ENCODE data around the gene SPRY4.
"Not testable (repeated sequence)": the region's sequence is repeated elsewhere in the genome, so short reads cannot be mapped to it uniquely, and the experiment has no call there.

SPRY4 gene

DNA sequence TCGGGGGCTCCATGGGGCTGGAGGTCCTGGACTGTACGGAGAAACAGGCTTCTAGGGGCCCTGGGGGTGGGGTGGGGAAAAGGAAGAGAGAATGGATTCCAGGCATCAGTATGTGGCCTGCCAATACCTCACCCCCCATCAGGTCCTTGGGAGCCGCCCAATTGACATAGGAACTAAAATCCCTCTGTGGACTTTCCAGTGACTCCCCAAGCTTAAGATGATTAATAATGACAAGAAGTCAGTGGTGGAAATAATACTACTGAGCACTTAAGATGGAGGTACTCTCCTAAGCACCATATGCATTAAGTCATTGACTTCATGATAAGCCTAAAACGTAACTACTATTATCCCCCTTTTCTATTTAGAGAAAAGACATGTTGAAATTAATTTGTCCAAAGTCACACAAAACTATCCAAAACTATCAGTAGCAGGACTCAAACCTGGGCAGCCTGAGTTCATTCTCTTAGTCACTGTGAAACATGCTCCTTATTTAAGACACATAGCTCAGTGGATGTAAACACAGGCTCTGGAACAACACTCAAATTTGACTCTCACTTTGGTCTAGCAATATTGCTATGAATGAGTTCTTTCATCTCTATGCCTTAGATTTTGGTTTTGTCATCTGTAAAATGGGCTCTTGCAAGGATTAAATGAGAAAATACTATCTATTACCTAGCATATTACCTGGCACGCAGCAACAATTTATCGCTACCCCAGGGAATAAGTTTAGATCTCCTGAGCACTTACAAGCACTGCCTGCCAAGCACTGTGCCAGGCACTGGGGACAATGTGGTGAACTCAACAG, 9.5 kb downstream of the SPRY4 start:
- FAIRE-seq, result no peak
- no peak for DNase-seq (ENCODE audit: low spot score)

DNA sequence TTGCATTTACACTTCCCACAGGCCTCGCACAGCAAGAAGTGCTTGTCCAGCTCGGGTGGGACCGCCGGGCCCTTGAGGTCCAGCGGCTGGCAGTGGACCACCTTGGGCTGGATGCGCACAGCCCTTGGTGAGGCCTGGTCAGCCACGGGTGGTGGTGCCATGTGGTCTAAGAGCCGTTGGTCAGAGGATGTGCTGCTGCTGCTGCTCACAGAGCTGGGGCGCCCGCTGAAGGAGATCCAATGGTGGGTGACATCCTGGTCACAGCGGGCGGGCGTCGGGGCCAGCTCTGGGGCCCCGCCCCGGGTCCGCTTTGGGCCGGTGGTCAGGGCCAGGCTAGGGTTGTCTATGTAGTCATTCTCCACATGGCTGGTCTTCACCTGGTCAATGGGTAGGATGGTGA, 10.2 kb downstream of the SPRY4 start:
- FAIRE-seq, result no peak

GRCh38 chr5:142314109-142314508, 10.7 kb downstream of the SPRY4 start:
- DNase-seq (ENCODE audit: low spot score) (no peak), FAIRE-seq (no peak)

More for the DNA sequence above, 10.2 kb downstream of the SPRY4 start:
- DNase-seq (ENCODE audit: low spot score), result no peak

GRCh38 chr5:142313682-142314081, 11.1 kb downstream of the SPRY4 start:
- DNase-seq (ENCODE audit: low spot score) (no peak), FAIRE-seq (no peak)

- no peak for DNase-seq (ENCODE audit: low spot score)
- no peak for FAIRE-seq
Observed at GRCh38 chr5:142313275-142313674, 11.5 kb downstream of the SPRY4 start.

DNA sequence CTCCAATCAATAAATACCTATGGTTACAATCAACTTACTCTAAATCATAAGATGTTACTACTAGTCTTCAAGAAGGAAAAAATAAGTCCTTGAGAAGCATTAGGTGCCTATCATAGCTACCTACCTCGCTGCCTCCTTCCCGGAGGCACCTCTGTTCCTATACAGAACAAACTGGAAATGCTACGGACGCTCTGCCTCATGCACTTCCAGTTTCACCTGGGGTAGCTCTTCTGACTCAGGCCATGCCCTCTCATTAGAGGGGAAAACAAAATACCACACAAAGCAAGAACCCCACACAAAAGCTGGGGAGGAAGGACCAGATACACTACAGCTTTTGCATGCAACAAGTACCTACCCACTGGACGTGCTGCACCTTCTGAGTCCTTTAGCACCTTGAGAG, 12.4 kb downstream of the SPRY4 start:
- FAIRE-seq (no peak), DNase-seq (ENCODE audit: low spot score) (no peak)

DNA sequence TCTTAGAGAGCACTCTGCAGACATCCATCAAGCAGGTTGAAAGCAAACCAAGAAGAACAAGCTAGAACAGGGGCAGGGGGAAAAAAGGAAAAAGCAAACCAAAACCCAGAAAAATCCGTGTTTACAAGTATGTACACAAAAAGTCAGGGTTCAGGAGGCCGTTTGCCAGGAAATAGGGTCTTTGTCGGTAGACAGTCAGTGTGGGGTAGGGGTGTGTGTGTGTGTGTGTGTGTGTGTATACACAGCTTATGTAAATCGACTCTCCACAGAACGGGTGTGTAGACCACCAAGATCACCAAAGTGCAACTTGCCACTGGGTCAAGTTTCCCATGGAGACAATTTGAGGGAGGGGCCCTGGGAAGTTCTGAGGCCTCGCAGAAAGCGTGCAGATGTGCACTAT, 13.1 kb downstream of the SPRY4 start:
- DNase-seq (ENCODE audit: low spot score), result no peak
- no peak for FAIRE-seq

DNA sequence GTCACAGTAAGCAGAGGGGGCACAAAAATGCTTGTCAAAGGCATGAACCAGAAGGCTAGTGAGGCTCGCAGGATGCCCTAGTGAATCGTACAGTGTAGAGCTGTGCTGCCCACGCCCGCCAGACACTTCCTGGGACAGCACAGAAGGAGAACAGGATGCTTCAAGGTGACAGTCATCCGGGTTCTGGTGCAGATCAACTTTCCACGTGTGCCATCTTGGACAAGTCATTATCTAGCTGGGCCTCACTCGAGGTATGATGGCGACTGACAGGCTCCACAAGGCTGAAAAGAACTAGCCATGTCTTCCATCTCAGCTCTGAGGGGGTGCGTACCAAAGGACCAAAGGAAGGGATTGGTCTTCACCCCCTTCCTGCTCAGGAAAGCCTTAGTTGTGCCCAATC, 14.0 kb downstream of the SPRY4 start:
- DNase-seq (ENCODE audit: low spot score), result no peak
- no peak for FAIRE-seq

GRCh38 chr5:142309747-142310318, 15.0 kb downstream of the SPRY4 start:
- no peak for FAIRE-seq

DNA sequence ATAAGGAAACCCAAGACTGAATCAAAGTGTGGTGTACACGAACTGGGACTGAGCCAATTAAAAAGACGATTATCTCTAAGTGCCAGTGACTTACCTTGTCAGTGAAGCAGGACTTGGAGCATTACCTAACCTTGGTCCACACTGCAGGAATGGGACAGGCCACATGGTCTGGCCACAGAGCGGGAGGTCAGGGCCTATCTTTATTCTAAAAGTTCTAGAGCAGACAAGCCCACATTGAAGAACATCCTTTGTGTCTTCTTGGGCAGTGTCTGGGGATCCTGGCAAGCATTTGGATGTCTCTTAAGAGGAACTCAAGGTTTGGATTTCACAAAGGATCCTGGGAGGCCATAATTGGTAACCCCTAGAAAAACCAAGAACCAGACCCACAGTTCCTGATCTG, 16.5 kb downstream of the SPRY4 start:
- no peak for DNase-seq (ENCODE audit: low spot score)
- no peak for FAIRE-seq

More at GRCh38 chr5:142309747-142310318, 15.0 kb downstream of the SPRY4 start:
- no peak for DNase-seq (ENCODE audit: low spot score)

DNA sequence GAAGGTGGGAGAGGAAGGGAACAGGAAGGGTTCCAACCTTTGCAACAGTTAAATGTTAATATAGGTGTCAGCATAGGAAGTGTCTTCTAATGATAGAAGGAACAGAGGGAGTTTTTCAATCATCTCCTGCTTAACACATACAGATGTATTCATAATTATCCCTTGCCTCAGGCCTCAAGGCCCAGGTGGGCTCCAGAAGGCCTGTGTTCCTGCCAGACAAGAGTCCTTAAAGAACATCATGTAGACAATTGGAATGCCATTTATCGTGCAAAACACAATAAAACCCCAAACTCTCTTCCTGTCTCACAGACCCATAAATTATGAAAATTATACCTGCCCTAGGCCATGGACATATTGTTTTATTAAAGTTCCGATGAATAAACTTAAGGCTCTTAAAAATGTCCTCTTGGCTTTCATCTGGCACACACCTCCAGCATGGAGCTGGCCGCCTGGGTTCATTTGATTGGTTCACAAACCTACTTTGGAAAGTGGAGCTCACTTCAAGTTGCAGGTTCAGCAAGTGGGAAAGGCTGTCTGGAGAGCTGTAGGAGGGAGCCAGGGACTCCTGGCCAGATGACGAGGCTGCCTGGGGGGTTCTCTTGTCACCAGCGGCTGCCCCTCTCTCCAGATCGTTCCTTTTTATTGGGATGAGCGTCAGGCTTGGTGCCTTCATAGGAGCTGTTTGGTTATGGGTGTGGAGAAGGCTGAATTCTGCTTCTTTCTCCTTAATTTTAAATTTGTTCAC, 17.5 kb downstream of the SPRY4 start:
- DNase-seq (ENCODE audit: low spot score) (no peak), FAIRE-seq (no peak)

DNA sequence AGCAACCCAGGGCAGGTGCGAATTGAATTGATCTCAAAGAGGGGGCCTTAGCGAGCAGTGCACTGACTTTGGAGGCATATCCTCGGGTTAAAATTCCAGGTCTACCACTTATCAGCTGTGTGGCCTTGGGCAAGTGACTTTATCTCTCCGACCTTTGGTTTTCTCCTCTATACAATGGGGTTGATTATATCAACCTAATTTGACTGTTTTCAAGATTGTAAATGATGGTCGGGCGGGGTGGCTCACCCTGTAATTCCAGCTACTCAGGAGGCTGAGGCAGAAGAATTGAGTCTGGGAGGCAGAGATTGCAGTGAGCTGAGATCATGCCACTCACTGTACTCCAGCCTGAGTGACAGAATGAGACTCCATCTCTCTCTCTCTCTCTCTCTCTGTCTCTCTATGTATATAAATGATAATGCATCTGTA, 18.7 kb downstream of the SPRY4 start:
- no peak for DNase-seq (ENCODE audit: low spot score)
- FAIRE-seq, result no peak

DNA sequence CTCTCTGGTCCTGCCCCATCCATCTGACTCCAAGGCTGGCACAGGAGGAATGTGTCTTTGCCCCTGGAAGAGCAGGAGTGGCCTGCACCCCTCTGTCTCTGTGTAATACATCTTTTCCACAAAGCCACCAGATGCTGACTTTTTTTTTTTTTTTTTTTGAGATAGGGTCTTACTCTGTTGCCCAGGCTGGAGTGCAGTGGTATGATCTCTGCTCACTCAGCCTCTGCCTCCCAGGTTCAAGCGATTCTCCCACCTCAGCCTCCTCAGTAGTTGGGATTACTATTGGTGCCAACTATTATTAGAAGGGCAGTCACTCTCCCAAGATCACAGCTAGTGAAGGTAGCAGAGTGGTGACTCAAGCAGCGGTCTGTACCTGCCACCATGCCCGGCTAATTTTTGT, 19.6 kb downstream of the SPRY4 start:
- no peak for DNase-seq (ENCODE audit: low spot score)
- no peak for FAIRE-seq

- no peak for FAIRE-seq
Observed at GRCh38 chr5:142304013-142304701, 20.7 kb downstream of the SPRY4 start.

DNA sequence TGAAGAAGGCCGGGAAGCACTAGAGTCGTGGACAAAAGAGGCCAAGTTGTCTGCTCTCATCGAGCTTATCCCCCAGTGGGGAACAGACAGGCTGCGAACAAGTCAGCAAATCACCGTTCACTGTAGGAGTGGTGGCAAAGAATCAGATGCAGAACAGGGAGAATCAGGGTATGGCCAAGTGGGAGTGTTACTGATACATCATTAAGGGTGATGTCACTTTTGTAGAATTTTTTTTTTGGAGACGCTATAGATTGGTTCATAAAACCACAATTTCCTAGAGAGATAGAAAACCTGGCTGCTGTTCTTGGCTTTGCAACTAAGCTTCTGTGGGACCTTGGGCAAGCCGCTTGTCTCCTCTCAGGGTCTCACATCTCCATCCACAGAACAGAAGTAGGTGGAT, 21.3 kb downstream of the SPRY4 start:
- FAIRE-seq (no peak), DNase-seq (ENCODE audit: low spot score) (no peak)

More at GRCh38 chr5:142304013-142304701, 20.7 kb downstream of the SPRY4 start:
- no peak for DNase-seq (ENCODE audit: low spot score)

DNA sequence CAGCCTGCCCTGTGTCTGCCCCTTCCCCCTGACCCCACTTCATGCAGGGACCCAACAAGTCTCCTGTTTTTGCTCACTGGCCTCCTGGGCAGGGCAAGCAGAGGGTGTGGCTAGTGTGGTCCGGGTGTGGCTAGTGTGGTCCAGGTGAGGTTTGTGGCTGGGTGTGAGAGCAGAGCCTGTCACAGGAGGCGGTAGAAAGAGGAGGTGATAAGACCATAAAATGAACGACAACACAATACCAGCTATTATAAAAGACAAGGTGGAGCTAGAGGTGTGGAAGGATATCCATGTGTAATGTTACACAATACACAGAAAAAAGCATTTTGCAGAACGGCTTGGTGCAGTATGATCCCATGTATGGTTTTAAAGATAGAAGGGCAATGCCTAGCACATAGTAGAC, 23.3 kb downstream of the SPRY4 start:
- DNase-seq (ENCODE audit: low spot score), result no peak
- no peak for FAIRE-seq

GRCh38 chr5:142300677-142301076, 24.1 kb downstream of the SPRY4 start:
- DNase-seq (ENCODE audit: low spot score), result no peak
- FAIRE-seq, result no peak

- FAIRE-seq (no peak), DNase-seq (ENCODE audit: low spot score) (no peak)
Observed at GRCh38 chr5:142298789-142299188, 26.0 kb downstream of the SPRY4 start.

DNA sequence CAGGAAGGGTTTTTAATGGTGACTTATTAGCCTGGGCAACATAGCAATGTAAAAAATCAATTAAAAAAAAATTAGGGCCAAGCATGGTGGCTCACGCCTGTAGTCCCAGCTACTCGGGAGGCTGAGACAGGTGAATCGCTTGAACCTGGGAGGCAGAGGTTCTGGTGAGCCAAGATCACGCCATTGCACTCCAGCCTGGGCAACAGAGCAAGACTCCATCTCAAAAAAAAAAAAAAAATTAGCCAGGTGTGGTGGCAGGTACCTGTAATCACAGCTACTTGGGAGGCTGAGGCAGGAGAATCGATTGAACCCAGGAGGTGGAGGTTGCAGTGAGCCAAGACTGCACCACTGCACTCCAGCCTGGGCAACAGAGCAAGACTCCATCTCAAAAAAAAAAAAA, 27.0 kb downstream of the SPRY4 start:
- not testable (repeated sequence) for DNase-seq (ENCODE audit: low spot score); FAIRE-seq

DNA sequence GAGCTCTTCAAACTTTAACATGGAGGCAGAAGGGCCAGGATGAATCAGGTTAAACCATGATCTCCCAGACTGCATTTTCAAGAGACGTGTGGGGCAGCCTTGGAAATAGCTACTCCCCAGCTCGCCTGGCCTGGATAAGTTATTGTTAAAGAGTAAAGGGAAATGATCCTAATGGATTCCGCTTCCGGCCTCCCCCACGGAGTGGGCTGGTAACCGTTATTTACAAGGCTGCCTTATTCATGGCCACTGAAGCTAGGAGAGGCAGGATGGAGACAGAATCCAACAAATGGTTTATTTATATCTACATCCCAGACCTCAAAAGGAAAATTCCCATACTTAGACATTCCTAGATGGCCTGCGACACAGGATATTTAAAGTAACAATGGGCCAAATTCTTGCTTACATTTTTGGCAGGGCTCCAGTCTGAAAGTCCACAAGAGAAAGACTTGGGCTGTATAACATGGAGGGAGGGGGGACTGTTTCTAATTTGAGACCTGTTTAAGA, 27.9 kb downstream of the SPRY4 start:
- FAIRE-seq, result no peak
- peak; percentile 62 for DNase-seq (ENCODE audit: low spot score)
